GM21360 (cell line): ENCODE data around the gene NONO.
"Not testable (repeated sequence)": the region's sequence is repeated elsewhere in the genome, so short reads cannot be mapped to it uniquely, and the experiment has no call there.

ENCODE experiments used
- ATAC-seq: cut with Tn5 transposase; IDR thresholded peaks from one replicate; pipeline ENCODE4 v1.9.1; 2021; ENCODE audit warnings: mild to moderate bottlenecking, moderate library complexity; ENCODE audit not compliant: unreplicated experiment

The NONO gene

DNA sequence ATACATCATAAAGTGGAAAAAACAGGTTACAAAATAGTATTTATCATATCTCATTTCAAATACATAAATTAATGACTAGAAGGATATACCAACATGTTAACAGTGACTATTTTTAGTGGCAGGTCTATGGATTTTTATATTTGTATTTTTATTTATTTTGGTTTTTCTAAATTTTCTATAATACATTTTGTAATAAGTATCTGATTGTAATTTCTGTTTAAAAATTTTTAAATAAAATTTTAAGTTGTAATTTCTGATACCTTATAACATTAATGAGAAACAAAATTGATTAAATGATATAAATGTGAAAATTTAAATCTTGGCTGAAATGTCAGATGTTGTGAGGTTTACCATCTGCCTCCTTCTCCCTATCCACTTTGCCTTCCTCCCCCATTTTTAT lies 2.5 kb downstream of the NONO start:
- ATAC-seq: no peak

DNA sequence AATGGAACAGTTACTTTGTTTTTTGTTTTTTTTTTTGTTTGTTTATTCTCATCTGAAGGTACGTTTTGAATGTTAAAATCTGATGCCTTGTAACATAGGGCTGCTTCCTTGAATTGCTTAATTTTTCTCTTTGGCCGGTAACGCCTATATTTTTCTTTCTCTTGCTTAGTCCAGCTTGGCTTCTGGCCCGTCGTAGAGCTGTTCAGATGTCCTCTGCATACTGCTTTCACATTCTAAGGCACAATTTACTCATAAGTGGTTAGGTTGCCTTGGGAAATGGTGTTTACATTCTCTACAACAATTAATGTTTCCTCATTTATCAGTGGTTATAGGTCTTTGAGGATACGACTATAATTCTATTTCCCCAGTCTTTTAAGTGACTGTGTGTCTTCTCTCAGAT lies 7.9 kb downstream of the NONO start:
- ATAC-seq: no peak

DNA sequence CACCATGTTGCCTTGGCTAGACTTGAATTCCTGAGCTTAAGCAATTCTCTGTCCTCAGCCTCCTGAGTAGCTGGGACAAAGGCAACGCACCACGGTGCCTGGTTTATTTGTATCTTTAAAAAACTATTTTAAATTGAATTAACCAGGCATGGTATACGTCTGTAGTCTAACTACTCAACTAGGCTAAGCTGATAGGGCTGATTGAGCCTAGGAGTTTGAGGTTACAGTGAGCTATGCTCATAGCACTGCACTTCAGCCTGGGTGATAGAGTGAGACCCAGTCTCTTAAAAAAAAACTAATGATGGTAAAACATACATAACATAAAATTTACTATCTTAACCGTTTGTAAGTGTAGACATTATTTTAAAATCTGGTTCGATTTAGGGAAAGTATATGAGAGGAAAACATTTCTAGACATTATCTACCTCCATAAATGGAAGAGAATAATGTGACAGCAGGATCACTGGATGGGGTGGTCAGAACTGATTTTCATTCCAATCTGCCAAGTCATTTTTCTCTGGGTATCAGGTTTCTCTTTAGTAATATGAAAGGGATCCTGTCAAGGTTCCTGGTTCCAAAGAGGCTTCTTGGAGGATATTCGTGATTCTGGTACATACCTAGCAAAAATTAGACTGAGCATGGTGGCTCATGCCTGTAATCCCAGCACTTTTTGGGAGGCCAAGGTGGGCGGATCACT lies 9.4 kb downstream of the NONO start:
- ATAC-seq: no peak

DNA sequence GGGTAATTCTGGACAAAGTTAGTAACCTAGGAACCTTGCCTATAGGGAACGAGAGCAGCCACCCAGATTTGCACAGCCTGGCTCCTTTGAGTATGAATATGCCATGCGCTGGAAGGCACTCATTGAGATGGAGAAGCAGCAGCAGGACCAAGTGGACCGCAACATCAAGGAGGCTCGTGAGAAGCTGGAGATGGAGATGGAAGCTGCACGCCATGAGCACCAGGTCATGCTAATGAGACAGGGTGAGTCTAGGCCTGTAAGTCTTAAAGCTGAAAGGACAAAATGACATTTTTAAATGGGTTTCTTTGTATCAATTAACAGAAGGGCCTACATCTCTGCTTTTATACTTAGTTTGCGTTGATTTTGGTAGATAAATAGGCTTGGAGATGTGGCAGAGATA lies 13.4 kb downstream of the NONO start:
- no peak for ATAC-seq

DNA sequence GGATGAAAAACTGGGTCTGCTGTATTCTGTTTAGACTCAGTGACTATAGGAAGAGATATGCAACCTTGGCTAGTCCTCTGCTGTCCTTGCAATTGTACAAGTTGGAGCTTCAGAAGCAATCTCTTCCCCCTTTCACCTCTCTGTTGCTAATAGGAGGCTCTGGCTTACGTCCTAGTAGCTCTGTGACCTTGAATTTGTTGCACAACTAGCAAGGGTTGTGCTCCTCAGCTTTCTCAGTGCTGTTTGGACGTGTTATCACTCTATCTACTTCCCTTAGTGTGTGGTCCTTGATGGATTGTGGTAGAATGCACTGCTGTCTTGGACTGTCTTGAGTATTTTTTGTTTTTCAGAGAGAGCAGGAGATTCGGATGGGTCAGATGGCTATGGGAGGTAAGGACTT lies 14.7 kb downstream of the NONO start:
- ATAC-seq: no peak

DNA sequence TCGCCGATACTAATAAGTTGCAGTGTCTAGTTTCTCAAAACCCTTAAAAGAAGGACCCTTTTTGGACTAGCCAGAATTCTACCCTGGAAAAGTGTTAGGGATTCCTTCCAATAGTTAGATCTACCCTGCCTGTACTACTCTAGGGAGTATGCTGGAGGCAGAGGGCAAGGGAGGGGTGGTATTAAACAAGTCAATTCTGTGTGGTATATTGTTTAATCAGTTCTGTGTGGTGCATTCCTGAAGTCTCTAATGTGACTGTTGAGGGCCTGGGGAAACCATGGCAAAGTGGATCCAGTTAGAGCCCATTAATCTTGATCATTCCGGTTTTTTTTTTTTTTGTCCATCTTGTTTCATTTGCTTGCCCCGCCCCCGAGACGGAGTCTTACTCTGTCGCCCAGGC lies 16.6 kb downstream of the NONO start:
- ATAC-seq: not testable (repeated sequence)

DNA sequence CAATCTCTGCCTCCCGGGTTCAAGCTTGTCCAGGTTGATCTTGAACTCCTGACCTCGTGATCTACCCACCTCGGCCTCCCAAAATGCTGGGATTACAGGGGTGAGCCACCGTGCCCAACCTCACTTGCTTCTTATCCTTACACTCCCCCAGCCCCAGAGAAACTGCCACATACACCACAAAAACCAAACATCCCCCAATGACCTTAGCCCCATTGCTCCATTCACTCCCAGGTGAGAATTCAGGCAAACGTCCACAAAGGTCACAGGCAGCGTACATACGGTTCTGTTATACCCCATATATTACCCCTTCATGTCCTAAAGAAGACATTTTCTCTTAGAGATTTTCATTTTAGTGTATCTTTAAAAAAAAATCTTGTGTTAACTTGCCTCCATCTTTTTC lies 17.1 kb downstream of the NONO start:
- ATAC-seq: not testable (repeated sequence)

DNA sequence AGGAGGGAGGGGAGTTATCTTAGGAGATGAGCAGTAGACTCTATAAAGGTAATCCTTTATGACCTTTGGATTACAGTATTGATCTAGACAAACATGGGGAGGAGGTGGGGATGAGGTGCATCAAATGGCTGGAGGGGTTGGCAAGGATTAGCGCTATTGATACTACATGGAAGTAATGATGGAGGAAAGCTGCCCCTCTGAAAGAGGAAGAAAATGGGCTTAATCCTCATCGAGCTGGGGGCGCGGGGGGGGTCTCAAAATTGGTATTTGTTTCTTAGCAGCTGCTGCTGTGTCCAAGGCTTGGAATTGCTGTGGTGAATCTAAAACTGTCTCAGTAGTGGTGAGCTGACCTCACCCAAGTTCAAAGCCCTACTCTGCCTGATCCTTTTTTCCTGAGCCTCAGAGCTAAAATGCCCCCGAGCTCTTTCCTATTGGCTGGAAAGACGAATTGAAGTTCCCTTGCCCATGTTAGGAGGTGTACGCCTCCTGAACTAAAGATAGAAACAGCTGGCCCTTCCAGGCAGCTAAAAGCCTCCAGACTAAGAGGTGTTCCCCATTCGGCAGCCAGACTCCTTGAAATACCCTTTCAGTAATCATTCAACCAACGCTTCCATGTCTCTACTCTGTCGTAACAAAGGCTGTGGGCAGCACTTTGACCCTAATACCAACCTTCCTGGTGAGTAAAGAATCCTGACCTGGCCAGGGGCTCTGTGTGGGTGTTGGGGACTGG lies 17.9 kb downstream of the NONO start, which contains the start of gene ITGB1BP2:
Gene ITGB1BP2 (plus strand): TSS at position 556 of the 730 bp plus-strand sequence. CDS start 57 bp downstream, at position 613.
- no peak for ATAC-seq

DNA sequence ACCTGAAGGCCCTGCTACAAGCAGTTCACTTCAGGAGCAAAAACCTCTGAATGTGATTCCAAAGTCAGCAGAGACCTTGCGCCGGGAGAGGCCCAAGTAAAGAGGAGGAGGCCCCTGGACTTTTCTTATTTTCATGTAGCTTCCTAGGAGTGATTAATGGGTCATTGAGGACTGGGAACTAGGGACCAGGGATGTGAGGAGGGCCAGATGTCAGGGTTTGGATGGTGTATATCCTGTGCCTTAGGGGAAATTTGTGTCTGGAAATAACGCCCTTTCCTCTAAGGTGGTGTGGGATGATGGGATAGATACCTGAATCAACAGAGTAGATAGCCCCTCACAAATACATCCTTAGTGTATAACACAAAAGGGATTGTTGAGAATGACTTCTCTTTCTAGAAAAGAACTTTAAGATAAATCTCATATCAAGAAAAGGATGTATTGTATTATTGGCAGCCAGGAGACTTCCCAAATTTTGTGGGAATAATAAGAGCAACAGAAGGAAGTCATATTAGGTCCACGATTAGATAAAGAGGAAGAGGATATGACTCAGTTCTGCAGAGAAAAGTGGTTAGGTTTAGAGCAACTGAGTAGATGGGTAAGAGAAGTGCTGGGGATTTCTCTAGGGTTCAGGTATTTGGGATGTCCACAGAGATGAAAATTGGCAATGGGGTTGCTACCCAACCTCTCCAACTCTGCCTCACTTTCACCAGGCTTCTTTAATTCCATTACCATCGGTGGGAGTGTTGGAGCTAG lies 19.2 kb downstream of the NONO start:
- ATAC-seq: no peak

DNA sequence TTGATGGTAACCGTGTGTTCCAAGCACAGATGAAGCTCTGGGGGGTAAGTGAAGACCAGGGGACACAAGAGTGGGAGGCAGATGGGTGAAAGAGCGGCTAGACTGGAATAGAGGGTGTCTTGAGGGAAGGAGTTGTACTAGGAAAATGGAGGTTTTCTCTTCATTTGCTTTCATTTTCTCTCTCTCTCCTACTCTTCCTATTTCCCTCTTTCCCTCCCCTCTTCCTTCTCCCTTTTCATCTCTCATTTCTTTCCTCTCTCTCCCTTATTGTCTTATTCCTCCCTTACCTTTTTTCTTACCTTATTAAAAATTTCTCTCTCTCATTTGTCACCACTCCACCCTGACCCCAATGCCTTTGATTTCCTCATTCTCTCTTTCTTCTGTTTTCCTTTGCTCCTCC lies 21.1 kb downstream of the NONO start:
- no peak for ATAC-seq

DNA sequence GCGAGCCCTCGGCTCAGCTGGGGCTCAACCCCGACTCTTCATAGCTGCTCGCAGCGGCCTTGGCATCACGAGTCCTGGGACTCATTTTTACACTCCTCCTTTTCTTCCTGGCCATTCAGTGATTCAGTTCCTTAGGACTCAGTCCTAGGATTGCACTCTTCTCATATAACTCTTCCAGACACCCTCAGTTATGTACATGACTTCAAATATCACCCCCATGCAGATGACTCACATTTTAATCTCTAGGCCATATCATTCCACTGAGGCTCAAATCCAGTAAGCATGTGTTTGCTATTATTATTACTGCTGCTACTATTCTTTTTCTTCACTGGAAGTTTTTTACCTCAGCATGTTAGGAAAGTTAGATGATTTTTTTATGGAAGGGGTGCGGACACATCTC lies 32.5 kb downstream of the NONO start:
- ATAC-seq: no peak

DNA sequence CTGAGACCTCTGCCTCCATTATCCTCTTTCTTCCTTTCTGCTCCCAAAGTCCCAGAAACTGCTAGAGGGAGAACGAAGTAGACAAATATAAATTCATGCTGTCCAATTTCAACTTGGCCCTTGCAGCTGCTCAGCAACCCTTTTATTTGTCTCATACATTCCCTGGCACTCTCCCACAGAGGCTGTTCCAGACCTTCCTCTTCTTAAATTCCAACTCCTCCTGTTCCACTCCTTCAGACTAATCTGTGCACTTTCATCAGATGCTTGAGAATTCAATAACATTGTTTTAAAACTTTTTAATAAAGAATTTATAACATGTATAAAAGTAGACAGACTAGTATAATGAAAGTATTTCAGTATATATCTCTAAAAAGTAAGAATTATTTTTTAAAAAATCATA lies 33.5 kb downstream of the NONO start:
- not testable (repeated sequence) for ATAC-seq

DNA sequence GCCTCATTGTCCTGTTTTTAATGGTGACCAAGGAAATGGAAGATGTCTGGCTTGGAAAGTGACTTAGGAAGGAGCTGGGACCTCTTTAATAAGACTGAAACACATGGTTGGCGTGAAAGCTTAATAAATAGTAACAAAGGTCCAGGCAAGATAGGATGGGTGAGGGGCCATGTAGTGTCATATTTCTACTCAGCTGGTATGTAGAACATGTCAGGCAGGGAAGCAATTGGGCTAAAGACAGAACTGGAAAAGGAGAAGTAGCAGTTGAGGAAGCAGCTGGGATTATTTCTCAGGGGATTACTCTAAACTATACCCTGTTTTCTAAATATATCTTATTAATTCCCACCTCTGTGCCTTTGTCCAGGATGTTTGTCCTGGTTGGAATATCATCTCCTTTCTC lies 36.7 kb downstream of the NONO start:
- ATAC-seq: no peak

DNA sequence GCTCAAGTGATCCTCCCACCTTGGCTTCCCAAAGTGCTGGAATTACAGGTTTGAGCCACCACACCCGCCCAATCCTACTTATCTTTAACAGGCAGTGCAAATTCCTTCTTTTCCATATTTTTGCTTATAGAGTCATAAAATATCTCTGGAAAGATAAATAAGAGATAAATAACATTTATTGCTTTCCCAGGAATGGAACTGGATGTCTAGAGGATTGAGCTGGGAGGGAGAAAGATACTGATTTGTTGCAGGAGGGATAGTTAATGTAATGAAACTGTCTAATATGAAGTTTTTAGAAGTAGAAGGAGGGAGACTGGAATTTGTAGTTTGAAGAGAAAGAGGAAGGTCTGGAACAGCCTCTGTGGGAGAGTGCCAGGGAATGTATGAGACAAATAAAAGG lies 38.3 kb downstream of the NONO start:
- ATAC-seq: no peak

DNA sequence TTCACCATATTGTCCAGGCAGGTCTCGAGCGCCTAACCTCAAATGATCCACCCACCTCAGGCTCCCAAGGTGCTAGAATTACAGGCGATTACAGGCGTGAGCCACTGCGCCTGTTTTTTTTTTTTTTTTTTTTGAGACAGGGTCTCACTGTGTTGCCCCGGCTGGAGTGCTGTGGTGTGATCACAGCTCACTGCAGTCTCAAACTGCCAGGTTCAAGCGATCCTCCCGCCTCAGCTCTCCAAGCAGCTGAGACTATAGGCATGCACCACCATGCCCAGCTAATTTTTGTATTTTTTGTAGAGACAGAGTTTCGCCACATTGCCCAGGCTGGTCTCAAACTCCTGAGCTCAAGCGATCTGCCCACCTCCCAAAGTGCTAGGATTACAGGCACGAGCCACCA lies 41.0 kb downstream of the NONO start:
- not testable (repeated sequence) for ATAC-seq

DNA sequence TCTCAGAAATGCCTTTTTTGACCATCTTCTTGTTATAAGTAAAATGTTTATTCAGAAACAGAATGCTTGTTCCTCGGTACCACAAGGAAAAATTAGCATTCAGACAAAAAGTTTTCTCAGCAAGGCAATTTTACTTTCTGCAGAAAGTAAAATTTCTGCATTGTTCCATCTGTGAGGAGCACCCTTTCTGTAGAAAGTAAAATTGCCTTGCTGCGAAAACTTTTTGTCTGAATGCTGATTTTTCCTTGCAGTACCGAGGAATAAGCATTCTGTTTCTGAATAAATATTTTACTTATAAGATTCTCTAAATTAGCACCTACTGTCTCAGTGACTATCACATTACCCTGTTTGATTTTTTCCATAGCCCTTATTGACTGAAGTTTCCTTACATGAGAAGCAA lies 43.0 kb downstream of the NONO start:
- ATAC-seq: no peak

DNA sequence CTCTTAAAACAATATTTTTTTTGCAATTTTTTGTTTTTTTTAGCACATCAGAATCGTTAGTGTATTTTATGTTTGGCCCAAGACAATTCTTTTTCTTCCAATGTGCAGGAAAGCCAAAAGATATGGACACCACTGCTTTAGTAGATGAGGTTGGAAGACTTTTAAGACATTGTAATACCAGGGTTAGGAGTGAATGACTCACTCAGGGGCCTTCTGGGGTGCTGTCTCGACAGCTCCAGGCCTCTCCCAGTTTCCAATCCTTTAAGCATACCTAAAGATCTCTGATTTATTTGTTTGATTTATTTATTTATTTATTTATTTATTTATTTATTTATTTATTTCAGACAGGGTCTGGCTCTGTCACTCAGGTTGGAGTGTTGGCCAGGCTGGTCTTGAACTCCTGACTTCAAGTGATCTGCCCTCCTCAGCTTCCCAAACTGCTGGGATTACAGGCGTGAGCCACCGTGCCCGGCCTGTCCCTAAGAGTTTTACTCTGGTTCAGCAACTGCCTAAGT lies 65.8 kb downstream of the NONO start:
- ATAC-seq: not testable (repeated sequence)

DNA sequence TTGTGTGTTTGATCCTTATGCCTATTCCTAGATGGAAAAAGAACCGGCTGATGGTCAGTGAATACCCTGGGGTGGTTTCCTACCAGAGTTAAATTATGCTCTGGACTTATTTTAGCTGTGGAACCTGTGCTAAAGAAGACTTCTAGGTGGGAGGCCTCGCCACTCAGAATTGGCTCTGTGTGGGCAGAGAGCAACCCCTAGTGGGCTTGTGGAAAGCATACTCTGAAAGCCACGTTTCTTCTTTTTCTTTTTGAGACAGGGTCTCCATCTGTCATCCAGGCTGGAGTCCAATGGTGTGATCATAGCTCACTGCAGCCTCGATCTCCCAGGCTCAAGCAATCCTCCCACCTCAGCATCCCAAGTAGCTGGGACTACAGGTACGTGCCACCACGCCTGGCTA lies 66.4 kb downstream of the NONO start:
- ATAC-seq: not testable (repeated sequence)
